ENCODE data around the gene CTF1.

DNA sequence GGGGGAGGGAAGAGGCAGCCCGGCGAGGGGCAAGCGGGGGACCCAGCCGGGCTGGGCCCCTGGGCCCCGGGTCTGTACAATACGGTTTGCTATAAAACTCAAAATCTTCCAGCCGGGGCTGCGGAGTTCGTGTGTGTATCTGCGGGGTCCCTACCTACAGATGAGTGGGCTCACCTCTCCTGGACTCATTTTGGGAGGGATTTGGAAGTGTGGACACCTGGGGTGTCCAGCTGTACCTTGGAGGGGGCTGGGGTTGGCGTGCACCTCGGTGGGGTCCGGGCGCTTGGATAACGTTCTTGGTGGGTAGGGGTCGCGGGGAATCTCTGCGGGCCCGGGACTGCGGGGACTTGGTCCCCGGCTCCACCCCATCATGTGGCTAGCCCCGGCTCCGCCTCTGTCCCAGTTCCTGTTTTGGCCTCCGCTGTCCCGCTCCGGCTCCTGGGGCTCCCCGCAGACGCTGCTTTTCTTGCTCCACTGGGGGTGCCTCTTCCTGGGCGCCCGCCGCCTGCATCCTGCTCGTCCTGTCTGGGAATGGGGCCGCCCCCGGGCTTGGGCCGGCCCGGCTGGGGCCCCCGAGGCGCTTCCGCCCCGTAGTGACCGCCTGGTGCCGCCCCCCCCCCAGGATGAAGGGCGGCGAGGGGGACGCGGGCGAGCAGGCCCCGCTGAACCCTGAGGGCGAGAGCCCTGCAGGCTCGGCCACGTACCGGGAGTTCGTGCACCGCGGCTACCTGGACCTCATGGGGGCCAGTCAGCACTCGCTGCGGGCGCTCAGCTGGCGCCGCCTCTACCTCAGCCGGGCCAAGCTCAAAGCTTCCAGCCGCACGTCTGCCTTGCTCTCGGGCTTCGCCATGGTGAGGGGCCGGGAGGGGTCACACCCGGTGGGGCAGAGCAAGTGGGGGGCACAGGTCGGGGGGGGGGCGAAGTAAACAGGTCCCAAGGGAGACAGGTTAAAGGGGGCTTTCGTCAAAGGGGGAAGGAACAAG is 52.5 kb downstream of the CTF1 start, which contains the start of gene ORAI3:
- TF ChIP-seq, protein P1, sequence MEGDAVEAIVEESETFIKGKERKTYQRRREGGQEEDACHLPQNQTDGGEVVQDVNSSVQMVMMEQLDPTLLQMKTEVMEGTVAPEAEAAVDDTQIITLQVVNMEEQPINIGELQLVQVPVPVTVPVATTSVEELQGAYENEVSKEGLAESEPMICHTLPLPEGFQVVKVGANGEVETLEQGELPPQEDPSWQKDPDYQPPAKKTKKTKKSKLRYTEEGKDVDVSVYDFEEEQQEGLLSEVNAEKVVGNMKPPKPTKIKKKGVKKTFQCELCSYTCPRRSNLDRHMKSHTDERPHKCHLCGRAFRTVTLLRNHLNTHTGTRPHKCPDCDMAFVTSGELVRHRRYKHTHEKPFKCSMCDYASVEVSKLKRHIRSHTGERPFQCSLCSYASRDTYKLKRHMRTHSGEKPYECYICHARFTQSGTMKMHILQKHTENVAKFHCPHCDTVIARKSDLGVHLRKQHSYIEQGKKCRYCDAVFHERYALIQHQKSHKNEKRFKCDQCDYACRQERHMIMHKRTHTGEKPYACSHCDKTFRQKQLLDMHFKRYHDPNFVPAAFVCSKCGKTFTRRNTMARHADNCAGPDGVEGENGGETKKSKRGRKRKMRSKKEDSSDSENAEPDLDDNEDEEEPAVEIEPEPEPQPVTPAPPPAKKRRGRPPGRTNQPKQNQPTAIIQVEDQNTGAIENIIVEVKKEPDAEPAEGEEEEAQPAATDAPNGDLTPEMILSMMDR (IDR thresholded peaks at IDR 0.05) = peak in 1 of 4 experiments; percentile 13
- TF ChIP-seq POLR2A (IDR thresholded peaks at IDR 0.05) = peak; percentile 33 to 58
